Caki2 (cell line): ENCODE data around the gene SHROOM3. TPM values are rescaled to one million over a fixed set of nuclear protein-coding genes. Genes with fewer than 3 reads are reported as not detected.
A peak's percentile ranks its signal among the peaks of the same experiment; 100 is the strongest.
"Not testable (repeated sequence)": the region's sequence is repeated elsewhere in the genome, so short reads cannot be mapped to it uniquely, and the experiment has no call there.

Experiments used
- DNase-seq: peaks from one replicate; pipeline ENCODE4 v3.0.0-alpha.2; 2015; ENCODE audit warnings: low read depth
- in situ Hi-C: cut with HindIII; loops from 2 replicates; pipeline ENCODE4 v1.10.0; 2016; ENCODE audit warnings: low sequenced_read_pairs, low pct_unique_long_range_greater_than_20kb, mixed read lengths
- total RNA-seq: library from RNA; depleted of rRNA; stranded (reverse); fragments of >200 nt; shearing (Covaris generic); gene quantifications from 2 replicates; pipeline ENCODE4 v1.2.3, GENCODE V29; 2014; ENCODE audit warnings: low replicate concordance

SHROOM3 gene
- total RNA-seq, 1 experiment from 2014 or later, result 20.2 TPM

DNA sequence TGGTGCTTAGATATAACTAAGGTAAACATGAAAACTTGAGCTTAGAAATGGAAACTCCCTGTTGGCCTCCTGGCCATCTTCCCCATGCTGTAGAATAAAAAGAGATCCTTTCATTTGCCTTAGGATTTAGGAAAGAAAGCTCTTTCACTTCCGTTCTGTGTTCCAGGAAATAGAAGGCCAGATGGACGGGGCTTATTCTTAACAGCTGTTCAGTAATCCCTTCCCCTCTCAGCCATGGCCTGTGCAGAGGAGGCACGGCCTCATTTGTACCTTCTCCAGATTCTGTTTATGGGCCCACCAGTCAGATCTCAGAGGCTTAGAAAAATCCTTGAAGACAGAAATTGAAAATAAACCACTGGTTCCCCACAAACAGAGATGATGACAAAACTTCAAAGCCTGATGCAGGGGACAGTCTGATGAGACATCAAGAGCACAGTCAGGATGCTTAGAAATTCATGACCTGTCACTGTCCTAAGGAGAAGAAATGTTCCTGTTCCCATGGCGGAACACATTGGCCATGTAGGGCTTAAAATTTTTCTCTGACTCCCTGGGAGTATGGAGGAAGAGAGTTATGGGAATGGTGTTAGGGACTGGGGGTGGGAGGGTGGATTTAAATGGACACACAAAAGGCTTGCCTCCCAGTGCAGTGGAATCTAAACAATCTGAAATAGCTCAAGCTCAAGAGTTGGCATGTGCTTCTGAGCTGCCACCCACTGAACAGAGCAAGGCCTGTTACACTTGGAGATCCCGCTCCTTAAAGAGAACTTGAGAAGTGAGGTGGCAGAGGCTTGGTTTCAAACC is 274.1 kb downstream of the SHROOM3 start:
- DNase-seq, result no peak
- in situ Hi-C loops, result no loop called here

DNA sequence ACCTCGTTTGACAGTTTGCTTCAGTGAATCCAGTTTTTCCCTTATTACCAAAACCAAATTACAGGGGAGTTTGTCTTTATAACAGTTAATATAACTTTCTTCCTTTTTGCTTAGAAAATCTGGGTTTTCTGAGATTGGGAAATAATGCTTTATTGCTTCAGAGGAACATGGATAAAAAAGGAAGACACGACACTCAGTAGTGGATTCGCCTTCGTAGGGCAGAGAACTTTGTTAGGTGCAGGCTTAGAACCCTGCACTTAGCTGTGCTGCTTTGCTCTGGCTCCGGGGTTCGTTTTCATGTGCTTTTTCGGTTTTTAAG is 274.7 kb downstream of the SHROOM3 start:
- in situ Hi-C loops, result no loop called here
- no peak for DNase-seq

DNA sequence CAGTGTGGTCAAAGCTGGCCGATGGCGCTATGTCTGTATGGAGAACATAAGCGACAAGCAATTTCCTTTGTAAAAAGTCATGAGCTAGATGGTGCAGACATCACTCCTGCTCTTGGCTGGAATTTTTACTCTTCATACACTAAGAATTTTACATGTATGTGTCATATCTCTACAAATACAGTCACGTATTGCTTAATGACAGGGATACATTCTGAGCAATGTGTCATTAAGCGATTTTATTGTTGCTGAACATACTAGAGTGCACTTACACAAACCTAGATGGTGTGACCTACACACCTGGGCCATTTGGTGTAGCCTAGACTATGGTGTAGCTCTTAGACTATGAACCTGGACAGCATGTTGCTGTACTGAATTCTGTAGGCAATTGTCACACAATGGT is 277.5 kb downstream of the SHROOM3 start:
- in situ Hi-C loops, result no loop called here
- DNase-seq, result no peak

DNA sequence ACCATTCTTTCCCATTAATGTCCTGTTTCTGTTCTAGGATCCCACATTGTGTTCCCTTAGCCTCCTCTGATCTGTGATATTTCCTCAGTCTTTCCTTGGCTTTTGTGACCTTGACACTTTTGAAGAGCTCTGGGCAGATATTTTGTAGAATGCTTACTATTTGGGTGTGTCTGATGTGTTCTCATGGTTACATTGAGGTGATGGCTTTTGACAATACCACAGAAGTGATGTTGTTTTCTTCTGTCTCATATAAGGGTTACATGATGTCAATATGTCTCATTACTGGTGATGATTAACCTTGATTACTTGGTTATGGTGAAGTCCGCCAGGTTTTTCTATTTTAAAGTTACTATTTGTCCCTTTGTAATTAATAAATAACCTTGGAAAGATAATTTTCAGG is 279.2 kb downstream of the SHROOM3 start:
- in situ Hi-C loops, result no loop called here
- no peak for DNase-seq

DNA sequence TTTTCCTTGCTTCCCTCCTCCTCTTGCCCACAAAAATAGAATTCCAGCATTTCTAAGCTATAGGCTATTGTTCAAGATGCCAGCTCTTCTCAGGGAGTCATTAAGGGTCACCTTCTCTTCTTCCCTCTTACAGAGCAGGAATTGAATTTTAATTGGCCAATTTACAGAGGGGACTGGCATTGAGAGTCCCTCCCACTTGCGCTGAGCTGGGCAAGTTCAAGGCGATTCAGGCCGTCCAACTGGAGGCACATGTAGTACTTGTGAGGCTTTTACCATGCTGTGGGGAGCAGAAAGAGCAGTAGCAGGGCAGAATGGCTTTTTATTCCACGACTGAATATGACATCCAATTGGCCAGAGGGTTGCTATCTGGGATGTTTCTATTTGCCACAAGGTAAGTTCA is 281.0 kb downstream of the SHROOM3 start:
- no peak for DNase-seq
- in situ Hi-C loops, result no loop called here

DNA sequence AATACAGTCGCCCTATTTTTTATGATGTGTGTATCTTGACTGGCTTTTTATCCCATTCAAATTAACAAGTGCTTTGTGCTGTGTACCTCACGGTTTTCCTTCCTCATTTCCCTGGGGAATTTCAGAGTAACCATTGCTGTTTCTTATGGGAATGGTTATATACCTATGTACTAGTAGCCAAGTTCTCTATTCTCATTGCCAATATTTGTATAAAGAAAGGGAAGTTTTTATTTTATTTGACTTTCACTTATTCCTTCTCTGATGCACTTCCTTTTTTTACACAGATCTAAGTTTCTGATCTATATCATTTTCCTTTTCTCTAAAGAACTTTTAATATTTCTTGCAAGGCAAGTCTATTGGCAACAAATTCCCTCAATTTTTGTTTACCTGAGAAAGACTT is 281.6 kb downstream of the SHROOM3 start:
- DNase-seq, result no peak
- in situ Hi-C loops, result no loop called here

DNA sequence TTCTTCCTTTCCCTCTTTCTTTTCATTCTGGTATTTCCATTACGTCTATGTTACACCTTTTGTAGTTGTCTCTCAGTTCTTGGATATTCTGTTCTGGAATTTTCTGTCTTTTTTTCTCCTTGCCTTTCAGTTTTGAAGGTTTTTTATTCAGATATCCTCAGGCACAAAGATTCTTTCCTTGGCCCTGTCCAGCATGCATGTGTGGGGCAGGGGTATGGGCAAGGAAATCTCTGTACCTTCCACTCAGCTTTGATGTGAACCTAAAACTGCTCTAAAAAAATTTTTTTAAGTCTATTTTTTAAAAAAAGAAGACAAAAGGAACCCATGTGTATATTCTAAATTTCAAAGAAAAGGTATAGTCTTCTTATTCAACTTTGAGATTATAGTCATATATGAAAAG is 282.4 kb downstream of the SHROOM3 start:
- no peak for DNase-seq
- in situ Hi-C loops, result no loop called here

DNA sequence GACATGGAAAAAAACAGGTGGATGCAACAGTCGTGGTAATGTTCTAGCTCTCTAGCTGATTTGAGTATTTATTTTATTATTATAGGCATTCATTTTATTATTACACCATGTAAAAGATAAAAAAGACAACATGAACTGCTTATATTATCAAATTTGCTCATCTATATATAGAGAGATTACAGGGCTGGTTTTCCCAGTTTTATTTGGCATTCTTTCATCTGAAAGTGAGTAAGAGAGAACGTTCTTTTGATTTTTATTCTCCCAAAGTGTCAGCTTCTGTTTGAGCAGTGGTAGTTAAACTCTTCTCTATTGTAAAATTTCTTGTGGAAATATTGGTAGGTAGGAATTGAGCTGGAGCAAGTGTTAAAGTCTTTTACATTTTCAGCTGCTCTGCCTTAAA is 283.0 kb downstream of the SHROOM3 start:
- in situ Hi-C loops, result no loop called here

DNA sequence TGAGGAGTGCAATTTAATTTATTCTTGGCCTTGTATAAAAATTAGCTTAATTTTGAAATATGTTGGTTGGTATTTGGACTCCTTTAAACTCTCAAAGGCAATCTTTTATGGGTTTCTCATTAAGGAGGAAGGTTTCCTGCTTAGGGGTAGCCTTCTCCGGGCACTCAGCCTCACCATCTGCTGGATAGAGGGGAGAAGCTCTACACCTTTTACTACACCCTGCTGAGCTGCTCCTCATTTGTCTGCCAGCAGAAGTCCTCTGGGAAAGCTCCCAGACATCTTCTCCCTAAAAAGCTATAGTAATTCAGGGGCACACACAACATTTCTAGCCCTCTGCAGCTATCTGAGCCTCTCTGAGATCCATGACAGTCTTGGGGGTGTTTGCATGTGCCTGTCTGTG is 283.8 kb downstream of the SHROOM3 start:
- DNase-seq, result no peak
- in situ Hi-C loops, result no loop called here

More for the DNA sequence above, 283.0 kb downstream of the SHROOM3 start:
- DNase-seq, result no peak

DNA sequence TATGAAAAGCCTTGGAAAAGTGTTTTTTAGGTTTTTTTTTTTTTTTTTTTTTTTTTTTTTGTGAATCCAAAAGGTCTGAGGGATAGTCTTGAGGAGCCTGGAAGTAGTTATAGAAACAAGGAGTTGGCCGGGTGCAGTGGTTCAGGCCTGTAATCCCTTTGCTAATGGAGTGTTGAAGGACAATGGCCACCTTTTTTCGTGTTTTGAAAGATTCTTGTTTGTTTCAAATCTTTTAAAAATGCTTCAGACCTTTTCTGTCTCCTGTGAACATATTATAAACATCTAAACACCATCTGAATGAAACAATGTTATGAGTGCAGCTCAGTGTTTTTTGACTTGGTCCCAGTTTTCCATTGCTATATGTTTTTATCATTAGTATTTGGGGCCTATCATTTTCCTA is 285.1 kb downstream of the SHROOM3 start:
- no peak for DNase-seq
- in situ Hi-C loops, result no loop called here

DNA sequence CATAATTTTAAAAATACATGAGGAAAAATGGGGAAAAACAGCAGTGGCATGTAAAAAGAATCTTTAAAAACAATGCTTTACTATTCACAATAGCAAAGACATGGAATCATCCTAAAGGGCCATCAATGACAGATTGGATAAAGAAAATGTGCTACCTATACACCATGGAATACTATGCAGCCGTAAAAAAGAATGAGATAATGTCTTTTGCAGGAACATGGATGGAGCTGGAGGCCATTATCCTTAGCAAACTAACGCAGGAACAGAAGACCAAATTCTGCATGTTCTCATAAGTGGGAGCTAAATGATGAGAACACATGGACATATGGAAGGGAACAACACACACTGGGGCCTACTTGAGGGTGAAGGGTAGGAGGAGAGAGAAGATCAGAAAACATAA is 287.1 kb downstream of the SHROOM3 start:
- DNase-seq, in situ Hi-C loops: not testable (repeated sequence)

DNA sequence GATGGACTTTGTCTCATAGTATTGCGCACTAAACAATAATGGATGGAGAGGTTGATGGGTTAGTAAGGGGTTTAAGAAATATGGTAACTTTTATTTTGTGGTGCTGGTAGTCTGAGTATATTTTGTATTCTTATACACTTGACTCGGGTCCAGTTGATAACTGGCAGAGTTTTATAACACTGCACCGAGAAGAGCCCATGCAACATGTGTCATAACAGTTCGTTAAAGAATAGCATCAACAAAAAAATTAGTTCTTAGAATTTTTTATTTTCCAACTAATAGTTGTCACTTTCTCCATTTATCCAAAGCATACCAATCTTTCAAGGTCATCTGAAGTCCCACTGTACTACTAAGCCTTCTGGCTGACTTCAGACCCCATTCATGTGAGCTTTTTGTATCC is 287.8 kb downstream of the SHROOM3 start:
- no peak for DNase-seq

DNA sequence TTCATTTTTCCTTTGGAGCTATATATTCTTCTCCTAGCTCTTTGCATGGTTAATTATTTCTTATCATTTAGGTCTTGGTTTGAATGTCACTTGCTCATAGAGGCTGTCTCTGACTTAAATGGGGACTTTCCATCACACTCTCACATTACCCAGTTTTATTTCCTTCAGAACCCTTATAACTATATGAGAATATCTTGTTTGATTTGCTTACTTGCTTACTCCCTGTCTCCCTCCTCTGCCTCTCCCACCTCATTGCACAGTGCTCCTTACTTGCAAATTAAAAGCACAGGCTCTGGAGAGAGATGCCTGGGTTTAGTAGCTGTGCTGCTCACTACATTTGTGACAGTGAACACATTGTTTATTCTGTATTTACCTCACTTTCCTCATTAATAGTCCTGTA is 288.3 kb downstream of the SHROOM3 start:
- in situ Hi-C loops, result no loop called here
- peak; percentile 48 for DNase-seq

More for the DNA sequence above, 287.8 kb downstream of the SHROOM3 start:
- in situ Hi-C loops, result no loop called here

DNA sequence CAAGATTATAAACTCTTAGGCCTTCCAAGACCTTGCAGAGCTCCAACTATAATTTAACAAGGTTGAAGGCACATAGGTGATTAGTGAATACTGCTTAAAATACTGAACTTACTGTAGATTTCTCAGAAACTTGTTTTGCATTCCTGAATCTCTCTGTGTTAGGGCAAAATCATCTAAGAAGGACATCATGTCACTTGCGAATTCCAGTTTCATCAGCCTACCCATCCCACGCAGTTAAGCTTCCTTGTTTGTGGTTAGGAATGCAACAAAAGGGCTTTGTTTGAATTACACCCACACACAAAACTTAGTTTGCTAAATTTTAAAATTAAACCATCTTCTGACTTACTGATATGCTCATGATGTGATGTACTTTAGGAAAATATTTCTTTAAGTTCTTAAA is 288.9 kb downstream of the SHROOM3 start:
- DNase-seq, result peak; percentile 69

DNA sequence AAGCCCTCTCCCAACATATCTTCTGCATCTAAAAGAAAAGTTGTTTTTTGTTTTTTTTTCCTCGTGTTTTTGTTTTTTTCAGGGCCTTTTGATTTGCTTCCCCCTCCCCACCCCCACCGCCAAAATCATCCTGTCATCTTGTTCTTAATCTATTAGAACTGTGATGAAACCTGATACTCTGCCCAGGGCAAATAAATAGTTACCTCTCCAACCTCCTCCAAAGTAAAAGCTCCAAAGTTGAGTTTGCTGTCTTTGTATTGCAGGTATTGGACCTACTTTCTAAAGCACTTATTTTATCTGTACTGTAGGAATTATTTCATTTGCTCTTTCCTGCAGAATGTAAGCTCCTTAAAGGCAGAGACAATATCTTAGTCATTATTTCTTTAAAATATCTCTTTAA is 290.0 kb downstream of the SHROOM3 start:
- in situ Hi-C loops, result no loop called here
- no peak for DNase-seq

More for the DNA sequence above, 288.9 kb downstream of the SHROOM3 start:
- in situ Hi-C loops, result no loop called here

DNA sequence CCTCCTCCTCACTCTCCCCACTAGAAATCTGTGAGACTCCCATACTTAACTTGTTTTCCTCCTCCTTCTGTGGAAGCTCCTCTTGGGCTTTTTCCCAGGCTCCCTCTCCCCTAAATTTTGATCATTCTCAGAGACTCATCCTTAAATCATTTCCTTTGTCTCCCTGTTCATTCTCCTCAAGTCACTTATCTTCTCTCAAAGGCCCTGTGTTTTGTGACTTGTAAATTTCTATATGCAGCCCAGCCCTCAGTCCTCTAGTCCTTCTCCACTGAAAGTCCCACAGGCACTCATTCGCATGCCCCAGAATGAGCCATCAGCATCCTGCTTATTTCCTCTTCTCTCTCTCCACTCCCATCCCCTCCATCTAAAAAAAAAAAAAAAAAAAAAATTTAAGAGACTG is 291.1 kb downstream of the SHROOM3 start:
- in situ Hi-C loops, result no loop called here
- no peak for DNase-seq

DNA sequence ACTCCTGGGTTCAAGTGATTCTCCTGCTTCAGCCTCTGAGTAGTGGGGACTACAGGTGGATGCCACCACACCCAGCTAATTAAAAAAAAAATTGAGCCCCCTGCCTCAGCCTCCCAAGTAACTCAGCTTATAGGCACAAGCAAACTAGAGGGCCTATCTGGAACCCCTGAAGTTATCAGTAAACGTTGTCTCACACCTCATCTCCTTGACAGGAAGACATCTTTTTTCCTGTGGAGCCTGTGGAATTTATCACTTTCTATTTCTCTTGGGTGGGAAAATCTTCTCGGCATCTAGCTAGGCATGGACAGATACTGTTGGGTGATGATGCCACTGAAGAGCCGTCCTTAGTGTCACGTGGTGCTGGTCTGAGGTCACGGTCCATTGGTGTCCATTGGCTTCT is 291.6 kb downstream of the SHROOM3 start:
- in situ Hi-C loops, result no loop called here
- no peak for DNase-seq

DNA sequence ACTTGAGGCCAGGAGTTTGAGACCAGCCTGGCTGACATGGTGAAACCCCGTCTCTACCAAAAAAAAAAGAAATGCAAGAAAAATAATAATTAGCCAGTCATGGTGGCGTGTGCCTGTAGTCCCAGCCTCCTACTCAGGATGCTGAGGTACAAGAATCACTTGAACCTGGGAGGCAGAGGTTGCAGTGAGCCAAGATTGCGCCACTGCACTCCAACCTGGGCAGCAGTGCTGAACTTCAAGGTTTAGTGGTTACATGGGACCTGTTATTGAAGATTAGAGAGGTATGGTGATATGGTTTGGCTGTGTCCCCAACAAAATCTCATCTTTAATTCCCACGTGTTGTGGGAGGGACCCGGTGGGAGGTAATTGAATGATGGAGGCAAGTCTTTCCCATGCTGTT is 292.9 kb downstream of the SHROOM3 start:
- in situ Hi-C loops, DNase-seq: not testable (repeated sequence)

DNA sequence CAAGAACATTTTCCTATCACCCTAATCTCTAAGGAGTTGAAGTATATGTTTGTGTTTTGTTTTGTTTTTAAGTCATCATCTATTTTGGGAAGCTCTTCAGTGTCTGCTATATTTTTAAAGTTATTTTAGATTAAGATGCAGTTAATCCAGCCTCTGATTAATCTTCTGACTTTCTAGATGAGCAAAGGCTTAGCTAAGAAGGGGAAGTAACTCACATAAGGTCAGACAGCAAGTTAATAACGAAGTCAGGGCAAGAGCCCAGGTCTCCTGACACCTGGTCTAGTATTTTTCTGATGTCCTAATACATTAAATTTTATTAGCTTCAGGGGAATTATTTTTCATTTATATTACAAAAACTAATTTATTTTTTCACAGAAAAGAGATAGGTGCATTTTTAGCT is 294.4 kb downstream of the SHROOM3 start:
- in situ Hi-C loops, result no loop called here

DNA sequence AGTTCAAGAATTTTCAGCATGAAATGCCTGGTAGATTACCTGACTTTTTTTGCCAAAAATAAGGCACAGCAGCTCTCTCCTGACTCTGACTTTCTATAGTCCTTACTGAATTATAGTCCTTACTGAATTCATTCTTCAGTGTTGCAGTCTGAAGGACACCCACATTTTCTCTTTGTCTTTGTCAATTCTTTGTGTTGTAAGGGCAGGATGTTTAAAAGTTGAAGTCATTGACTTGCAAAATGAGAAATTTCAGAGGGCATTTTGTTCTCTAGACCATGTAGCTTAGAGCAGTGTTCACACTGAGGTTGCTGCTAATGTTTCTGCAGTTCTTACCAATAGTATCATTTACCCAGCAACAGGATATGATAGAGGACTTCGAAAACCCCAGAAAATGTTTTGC is 295.0 kb downstream of the SHROOM3 start:
- in situ Hi-C loops, result no loop called here
- no peak for DNase-seq

More for the DNA sequence above, 294.4 kb downstream of the SHROOM3 start:
- DNase-seq, result no peak
